T-helper 1 cell treated with Interleukin-12 subunit alpha and Interleukin-12 subunit beta and Interleukin-4 antibody, amounts not matched to agents 30 μg/mL and 1 μg/mL, for 36 hours (primary cell): Measurements from ENCODE around the gene ANGEL1.

Experiments used
- H3K27ac Mint-ChIP-seq: one replicate; pipeline ENCODE4 v1.8.0; 2021; ENCODE audit warnings: mild to moderate bottlenecking, mixed read lengths
- H3K27me3 Mint-ChIP-seq: one replicate; pipeline ENCODE4 v1.8.0; 2021; ENCODE audit warnings: low read depth, mixed read lengths
- H3K36me3 Mint-ChIP-seq: one replicate; pipeline ENCODE4 v1.8.0; 2021; ENCODE audit warnings: low read depth, mixed read lengths
- H3K4me1 Mint-ChIP-seq: one replicate; pipeline ENCODE4 v1.8.0; 2021; ENCODE audit warnings: low read depth, mixed read lengths
- H3K4me3 Mint-ChIP-seq: one replicate; pipeline ENCODE4 v1.8.0; 2021; ENCODE audit warnings: mild to moderate bottlenecking, moderate library complexity, mixed read lengths
- H3K9me3 Mint-ChIP-seq: one replicate; pipeline ENCODE4 v1.8.0; 2021; ENCODE audit warnings: mixed read lengths

Gene ANGEL1

GRCh38 chr14:76754586-76754985 lies 58.1 kb downstream of the ANGEL1 start:
- H3K27me3 Mint-ChIP-seq = peaks cover 31% of the 10 kb centered on the region
- no peaks in the 10 kb centered on the region for H3K9me3 Mint-ChIP-seq
- H3K27ac Mint-ChIP-seq = no peak overlapping the region
- no peak overlapping the region for H3K4me3 Mint-ChIP-seq
- H3K36me3 Mint-ChIP-seq = no peaks in the 10 kb centered on the region
- H3K4me1 Mint-ChIP-seq = no peaks in the 10 kb centered on the region

GRCh38 chr14:76753541-76754198 lies 59.0 kb downstream of the ANGEL1 start:
- Mint-ChIP-seq H3K9me3 (no peaks in the 10 kb centered on the region), H3K27me3 (peaks cover 22% of the 10 kb centered on the region), H3K27ac (no peak overlapping the region), H3K4me3 (no peak overlapping the region), H3K4me1 (no peaks in the 10 kb centered on the region), H3K36me3 (no peaks in the 10 kb centered on the region)

- H3K36me3 Mint-ChIP-seq = no peaks in the 10 kb centered on the region
- H3K4me1 Mint-ChIP-seq = no peaks in the 10 kb centered on the region
- no peak overlapping the region for H3K27ac Mint-ChIP-seq
- no peak overlapping the region for H3K4me3 Mint-ChIP-seq
- peaks cover 13% of the 10 kb centered on the region for H3K27me3 Mint-ChIP-seq
- no peaks in the 10 kb centered on the region for H3K9me3 Mint-ChIP-seq
Observed at GRCh38 chr14:76752744-76753143, 59.9 kb downstream of the ANGEL1 start.

GRCh38 chr14:76742966-76743365 lies 69.7 kb downstream of the ANGEL1 start:
- Mint-ChIP-seq H3K36me3 (no peaks in the 10 kb centered on the region), H3K27ac (no peak overlapping the region), H3K4me1 (no peaks in the 10 kb centered on the region), H3K4me3 (no peak overlapping the region), H3K9me3 (peaks cover 30% of the 10 kb centered on the region), H3K27me3 (peaks cover 37% of the 10 kb centered on the region)

- H3K36me3 Mint-ChIP-seq = no peaks in the 10 kb centered on the region
- H3K9me3 Mint-ChIP-seq = peaks cover 30% of the 10 kb centered on the region
- H3K27me3 Mint-ChIP-seq = peaks cover 35% of the 10 kb centered on the region
- no peaks in the 10 kb centered on the region for H3K4me1 Mint-ChIP-seq
- no peak overlapping the region for H3K27ac Mint-ChIP-seq
- H3K4me3 Mint-ChIP-seq = no peak overlapping the region
Observed at GRCh38 chr14:76742185-76742584, 70.5 kb downstream of the ANGEL1 start.

- Mint-ChIP-seq H3K4me1 (no peaks in the 10 kb centered on the region), H3K27me3 (peaks cover 42% of the 10 kb centered on the region), H3K9me3 (peaks cover 30% of the 10 kb centered on the region), H3K27ac (no peak overlapping the region), H3K36me3 (no peaks in the 10 kb centered on the region), H3K4me3 (no peak overlapping the region)
Observed at GRCh38 chr14:76741074-76741473, 71.6 kb downstream of the ANGEL1 start.
